ENCODE results near the gene GART. TPM values are rescaled to one million over a fixed set of nuclear protein-coding genes. Genes with fewer than 3 reads are reported as not detected.
A peak's percentile ranks its signal among the peaks of the same experiment; 100 is the strongest.
"Not testable (repeated sequence)": the region's sequence is repeated elsewhere in the genome, so short reads cannot be mapped to it uniquely, and the experiment has no call there.

The GART gene
- total and polyA plus RNA-seq, 8 donors: 57.7 to 84.1 (median 79.2) TPM

- Histone ChIP-seq H3K9me3 (no peaks in the 10 kb centered on the region), H3K4me1 (peaks cover 4 to 22% of the 10 kb centered on the region in 2 donors), H3K36me3 (no peaks in the 10 kb centered on the region), H3K27ac (no peak overlapping the region), H3K4me3 (no peak overlapping the region), H3K27me3 (no peaks in the 10 kb centered on the region)
- DNase-seq (no peak), ATAC-seq (no peak)
- intact Hi-C loops (cut with DNase I): no loop called here
- TF ChIP-seq, protein P1, sequence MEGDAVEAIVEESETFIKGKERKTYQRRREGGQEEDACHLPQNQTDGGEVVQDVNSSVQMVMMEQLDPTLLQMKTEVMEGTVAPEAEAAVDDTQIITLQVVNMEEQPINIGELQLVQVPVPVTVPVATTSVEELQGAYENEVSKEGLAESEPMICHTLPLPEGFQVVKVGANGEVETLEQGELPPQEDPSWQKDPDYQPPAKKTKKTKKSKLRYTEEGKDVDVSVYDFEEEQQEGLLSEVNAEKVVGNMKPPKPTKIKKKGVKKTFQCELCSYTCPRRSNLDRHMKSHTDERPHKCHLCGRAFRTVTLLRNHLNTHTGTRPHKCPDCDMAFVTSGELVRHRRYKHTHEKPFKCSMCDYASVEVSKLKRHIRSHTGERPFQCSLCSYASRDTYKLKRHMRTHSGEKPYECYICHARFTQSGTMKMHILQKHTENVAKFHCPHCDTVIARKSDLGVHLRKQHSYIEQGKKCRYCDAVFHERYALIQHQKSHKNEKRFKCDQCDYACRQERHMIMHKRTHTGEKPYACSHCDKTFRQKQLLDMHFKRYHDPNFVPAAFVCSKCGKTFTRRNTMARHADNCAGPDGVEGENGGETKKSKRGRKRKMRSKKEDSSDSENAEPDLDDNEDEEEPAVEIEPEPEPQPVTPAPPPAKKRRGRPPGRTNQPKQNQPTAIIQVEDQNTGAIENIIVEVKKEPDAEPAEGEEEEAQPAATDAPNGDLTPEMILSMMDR (IDR thresholded peaks at IDR 0.05): no peak
Observed at GRCh38 chr21:33586927-33587326, 45.0 kb upstream of the GART start.

DNA sequence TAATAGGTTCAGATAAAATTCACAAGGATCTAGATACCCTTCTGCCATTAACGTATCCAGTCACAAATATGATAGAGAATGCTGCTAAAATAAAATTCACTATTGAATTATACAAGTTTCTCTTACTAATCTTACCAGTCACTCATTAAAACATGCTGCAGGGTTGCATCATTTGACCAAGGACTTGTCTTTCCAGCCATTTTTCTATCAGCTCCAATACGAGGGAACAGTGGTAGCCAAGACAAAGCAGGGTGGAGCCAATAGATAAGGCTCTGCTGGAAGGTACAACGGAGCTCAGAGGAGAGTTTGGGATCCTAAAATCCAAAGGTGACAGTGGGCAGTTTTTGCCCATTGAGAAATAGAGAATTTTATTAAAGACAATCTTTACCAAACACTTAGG lies 42.5 kb upstream of the GART start:
- TF ChIP-seq, protein P1 (IDR thresholded peaks at IDR 0.05): no peak
- Histone ChIP-seq H3K36me3 (no peaks in the 10 kb centered on the region), H3K4me1 (peaks cover 4 to 21% of the 10 kb centered on the region in 2 donors), H3K27ac (no peak overlapping the region), H3K27me3 (no peaks in the 10 kb centered on the region), H3K4me3 (no peak overlapping the region), H3K9me3 (no peaks in the 10 kb centered on the region)
- intact Hi-C loops (cut with DNase I): no loop called here
- ATAC-seq (no peak), DNase-seq (no peak)

DNA sequence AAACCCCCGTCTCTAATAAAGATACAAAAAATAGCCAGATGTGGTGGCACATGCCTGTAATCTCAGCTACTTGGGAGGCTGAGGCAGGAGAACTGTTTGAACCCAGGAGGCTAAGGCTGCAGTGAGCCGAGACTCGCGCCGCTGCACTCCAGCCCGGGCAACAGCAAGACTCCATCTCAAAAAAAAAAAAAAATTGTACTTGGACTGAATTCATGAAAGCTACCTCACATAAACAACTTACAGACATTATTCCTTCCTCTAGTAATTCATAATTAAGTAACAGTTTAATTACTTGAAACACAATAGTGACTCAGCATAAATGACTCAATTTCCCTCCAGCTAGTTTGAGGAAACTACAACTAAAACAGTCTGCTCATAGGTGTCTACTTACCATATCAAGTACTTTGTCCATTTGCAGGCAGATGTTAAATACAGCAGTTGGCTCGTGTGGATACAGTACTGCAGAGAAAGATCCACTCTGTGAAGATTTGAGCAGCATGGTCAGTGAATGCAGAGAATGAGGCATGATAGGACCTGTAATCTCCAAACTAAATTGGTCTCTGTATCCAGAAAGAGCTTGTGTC lies 37.1 kb upstream of the GART start:
- no peak overlapping the region for H3K4me3 ChIP-seq
- no peak for ATAC-seq
- no peak for DNase-seq
- peaks cover 0 to 42% of the 10 kb centered on the region in 2 donors for H3K36me3 ChIP-seq
- H3K4me1 ChIP-seq: peaks cover 0 to 22% of the 10 kb centered on the region in 2 donors
- no peaks in the 10 kb centered on the region for H3K9me3 ChIP-seq
- TF ChIP-seq, protein P1 (IDR thresholded peaks at IDR 0.05): no peak
- H3K27ac ChIP-seq: peak overlapping the region in 1 of 2 donors; percentile 58
- H3K27me3 ChIP-seq: no peaks in the 10 kb centered on the region
- intact Hi-C loops (cut with DNase I): no loop called here

GRCh38 chr21:33578214-33578613 lies 36.3 kb upstream of the GART start:
- Histone ChIP-seq H3K4me1 (peaks cover 0 to 22% of the 10 kb centered on the region in 2 donors), H3K4me3 (no peak overlapping the region), H3K9me3 (no peaks in the 10 kb centered on the region), H3K36me3 (peaks cover 0 to 50% of the 10 kb centered on the region in 2 donors), H3K27me3 (no peaks in the 10 kb centered on the region), H3K27ac (no peak overlapping the region)
- intact Hi-C loops (cut with DNase I): no loop called here
- ATAC-seq (no peak), DNase-seq (no peak)
- TF ChIP-seq, protein P1 (IDR thresholded peaks at IDR 0.05): no peak

GRCh38 chr21:33576741-33577141 lies 34.8 kb upstream of the GART start:
- peaks cover 0 to 22% of the 10 kb centered on the region in 2 donors for H3K4me1 ChIP-seq
- H3K27me3 ChIP-seq; H3K27ac ChIP-seq; intact Hi-C loops (cut with DNase I); H3K4me3 ChIP-seq; DNase-seq; H3K9me3 ChIP-seq: not testable (repeated sequence)
- ATAC-seq: peak; percentile 19
- H3K36me3 ChIP-seq: peaks cover 0 to 65% of the 10 kb centered on the region in 2 donors

GRCh38 chr21:33572350-33572749 lies 30.4 kb upstream of the GART start:
- Histone ChIP-seq H3K9me3 (no peaks in the 10 kb centered on the region), H3K4me3 (no peak overlapping the region), H3K27ac (no peak overlapping the region), H3K4me1 (peaks cover 0 to 7% of the 10 kb centered on the region in 2 donors), H3K27me3 (no peaks in the 10 kb centered on the region), H3K36me3 (peaks cover 0 to 93% of the 10 kb centered on the region in 2 donors)
- DNase-seq: no peak
- no peak for ATAC-seq
- TF ChIP-seq, protein P1 (IDR thresholded peaks at IDR 0.05): no peak
- intact Hi-C loops (cut with DNase I): no loop called here
